H1 (cell line): Measurements from ENCODE around the gene TOMM22.

Experiments used
- CTCF ChIP-seq, 3 experiments: IDR thresholded peaks; 1 replicate in 2 of 3; 2 replicates in 1 of 3; pipeline versions ENCODE4 v1.5.1 to v1.6.1; 2011; ENCODE audit warnings: low read length in 3 of 3, mild to moderate bottlenecking in 3 of 3, inconsistent platforms in 2 of 3, low read depth in 1 of 3, moderate library complexity in 1 of 3; ENCODE audit not compliant: insufficient read depth in 1 of 3; ENCODE audit errors: control extremely low read depth in 1 of 3
- EZH2 ChIP-seq: fragments of 200-600 bp; sonication (generic); IDR thresholded peaks from 2 replicates; pipeline ENCODE4 v1.7.1; 2012; ENCODE audit warnings: low read depth, mild to moderate bottlenecking, moderate library complexity, low read length, inconsistent platforms; ENCODE audit not compliant: severe bottlenecking
- FOSL1 ChIP-seq: IDR thresholded peaks from 2 replicates; pipeline ENCODE4 v1.6.1; 2011; ENCODE audit warnings: mild to moderate bottlenecking, low read depth, low read length, moderate library complexity; ENCODE audit not compliant: insufficient read depth

GRCh38 chr22:38638216-38638615, 43.5 kb upstream of the TOMM22 start:
- TF ChIP-seq CTCF (IDR thresholded peaks at IDR 0.05; ENCODE audit: control extremely low read depth in 1 of 3, insufficient read depth in 1 of 3, low read depth in 1 of 3, low read length in 3 of 3) (no peak), FOSL1 (no peak), EZH2 (no peak)
